SK-N-SH (cell line): ENCODE measurements around the gene LRRC8D.

Experiments used
- CTCF ChIP-seq: fragments of 200-600 bp; sonication (generic); IDR thresholded peaks from 2 replicates; pipeline ENCODE4 v1.6.1; 2017; ENCODE audit warnings: antibody characterized with exemption, mild to moderate bottlenecking, moderate library complexity
- EP300 ChIP-seq, 2 experiments: IDR thresholded peaks; 2 replicates each; pipeline versions ENCODE4 v1.4.0 to v1.6.1; 2012; ENCODE audit warnings: borderline replicate concordance in 1 of 2, low read depth in 1 of 2, low read length in 1 of 2
- JUND ChIP-seq: IDR thresholded peaks from 2 replicates; pipeline ENCODE4 v1.4.0; 2012
- MXI1 ChIP-seq: IDR thresholded peaks from 2 replicates; pipeline ENCODE4 v1.6.1; 2012; ENCODE audit warnings: mild to moderate bottlenecking, low read depth, low read length, improper control_type of control experiment
- NRF1 ChIP-seq: IDR thresholded peaks from 2 replicates; pipeline ENCODE4 v1.6.1; 2012; ENCODE audit warnings: low read depth, mild to moderate bottlenecking, low read length
- POLR2AphosphoS5 ChIP-seq: IDR thresholded peaks from 2 replicates; pipeline ENCODE4 v1.6.1; 2012; ENCODE audit warnings: low read depth, low read length
- RCOR1 ChIP-seq: fragments of 150-350 bp; IDR thresholded peaks from 2 replicates; pipeline ENCODE4 v1.6.1; 2017; ENCODE audit warnings: antibody characterized with exemption, low read length
- SMC3 ChIP-seq: IDR thresholded peaks from 2 replicates; pipeline ENCODE4 v1.6.1; 2012; ENCODE audit warnings: low read depth, low read length, improper control_type of control experiment

DNA sequence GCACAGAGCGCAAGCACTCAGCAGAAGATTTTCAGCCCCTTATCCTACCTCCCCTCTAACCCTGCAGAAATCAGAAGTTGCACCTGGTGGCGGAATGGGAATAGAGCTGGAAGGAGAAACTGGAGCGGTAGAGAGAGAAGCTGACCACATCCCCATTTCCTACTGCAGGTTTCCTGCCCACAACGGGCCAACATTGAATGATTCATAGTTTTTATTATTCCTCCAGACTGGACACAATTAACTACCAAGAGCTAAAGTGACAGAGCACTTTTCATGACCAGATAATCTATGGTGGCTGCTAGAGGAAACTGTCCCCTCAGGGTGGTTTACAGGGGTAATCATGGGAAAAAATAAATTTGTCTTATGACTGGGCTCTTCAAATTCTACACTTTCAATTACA, 21.3 kb upstream of the LRRC8D start:
- TF ChIP-seq CTCF (no peak), NRF1 (no peak), RCOR1 (no peak), JUND (no peak), SMC3 (no peak), MXI1 (no peak), POLR2AphosphoS5 (no peak), EP300 (IDR thresholded peaks at IDR 0.05; ENCODE audit: borderline replicate concordance in 1 of 2, low read depth in 1 of 2, low read length in 1 of 2) (no peak)
